NCI-H187 treated with DMSO at 0.1 percent for 48 hours (cell line): ENCODE measurements around the gene ZNF268.
"Not testable (repeated sequence)": the region's sequence is repeated elsewhere in the genome, so short reads cannot be mapped to it uniquely, and the experiment has no call there.

ENCODE experiments used
- DNase-seq: peaks from one replicate; lab custom pipeline; 2025; lab: John Stamatoyannopoulos, UW

ZNF268 gene

GRCh38 chr12:133227281-133227852 is 46.1 kb downstream of the ZNF268 start:
- DNase-seq: no peak

GRCh38 chr12:133231001-133231400 is 49.7 kb downstream of the ZNF268 start:
- DNase-seq: no peak

- no peak for DNase-seq
Measured at GRCh38 chr12:133233006-133233405, 51.7 kb downstream of the ZNF268 start.

- no peak for DNase-seq
Measured at GRCh38 chr12:133233993-133234564, 52.8 kb downstream of the ZNF268 start.

- no peak for DNase-seq
Measured at GRCh38 chr12:133234971-133235370, 53.7 kb downstream of the ZNF268 start.

GRCh38 chr12:133235401-133236112 is 54.3 kb downstream of the ZNF268 start, which contains the start of gene ANHX:
ANHX (minus strand) TSS chr12:133235877; CDS start chr12:133234356, 1,521 bp downstream.
- no peak for DNase-seq

GRCh38 chr12:133236144-133236543 is 54.8 kb downstream of the ZNF268 start:
- DNase-seq: no peak

- DNase-seq: no peak
Measured at GRCh38 chr12:133236556-133236955, 55.3 kb downstream of the ZNF268 start.

GRCh38 chr12:133251732-133252131 is 70.4 kb downstream of the ZNF268 start:
- no peak for DNase-seq

GRCh38 chr12:133255833-133256232 is 74.5 kb downstream of the ZNF268 start:
- not testable (repeated sequence) for DNase-seq

GRCh38 chr12:133256321-133256720 is 75.0 kb downstream of the ZNF268 start:
- no peak for DNase-seq

GRCh38 chr12:133264173-133264572 is 82.9 kb downstream of the ZNF268 start:
- no peak for DNase-seq
